Activated CD8-positive, alpha-beta memory T cell treated with anti-CD3 and anti-CD28 coated beads for 1 hour (primary cell): Measurements from ENCODE around the gene IRF1.

Source experiments
- DNase-seq, 2 donors: peaks; one replicate each; pipeline ENCODE4 v3.0.0-alpha.2; 2020; ENCODE audit warnings: low read depth in 1 of 2; ENCODE audit errors: extremely low read depth in 1 of 2

The IRF1 gene

GRCh38 chr5:132475987-132476875 lies 14.3 kb downstream of the IRF1 start:
- DNase-seq: no peak

- no peak for DNase-seq
Measured at GRCh38 chr5:132475497-132475882, 15.1 kb downstream of the IRF1 start.

- no peak for DNase-seq
Measured at GRCh38 chr5:132474881-132475496, 15.6 kb downstream of the IRF1 start.

DNA sequence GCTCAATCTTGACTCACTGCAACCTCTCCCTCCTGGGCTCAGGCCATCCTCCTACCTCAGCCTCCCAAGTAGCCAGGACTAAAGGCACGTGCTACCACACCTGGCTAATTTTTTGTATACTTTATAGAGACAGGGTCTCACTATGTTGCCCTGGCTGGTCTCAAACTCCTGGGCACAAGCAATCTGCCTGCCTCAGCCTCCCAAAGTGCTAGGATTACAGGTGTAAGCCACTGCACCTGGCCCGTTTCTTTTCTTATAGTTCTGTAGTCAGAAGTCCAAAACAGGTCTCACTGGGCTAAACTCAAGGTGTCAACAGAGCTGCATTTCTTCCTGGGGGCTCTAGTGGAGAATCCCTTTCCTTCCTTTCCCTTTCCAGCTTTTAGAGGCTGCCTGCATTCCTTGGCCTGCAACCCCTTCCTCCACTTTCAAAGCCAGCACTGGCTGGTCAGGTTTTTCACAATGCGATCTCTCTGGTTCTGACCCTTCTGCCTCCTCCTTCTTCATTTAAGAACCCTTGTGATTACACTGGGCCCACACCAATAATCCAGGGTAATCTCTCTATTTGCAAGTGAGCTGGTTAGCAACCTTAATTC lies 16.3 kb downstream of the IRF1 start:
- no peak for DNase-seq

DNA sequence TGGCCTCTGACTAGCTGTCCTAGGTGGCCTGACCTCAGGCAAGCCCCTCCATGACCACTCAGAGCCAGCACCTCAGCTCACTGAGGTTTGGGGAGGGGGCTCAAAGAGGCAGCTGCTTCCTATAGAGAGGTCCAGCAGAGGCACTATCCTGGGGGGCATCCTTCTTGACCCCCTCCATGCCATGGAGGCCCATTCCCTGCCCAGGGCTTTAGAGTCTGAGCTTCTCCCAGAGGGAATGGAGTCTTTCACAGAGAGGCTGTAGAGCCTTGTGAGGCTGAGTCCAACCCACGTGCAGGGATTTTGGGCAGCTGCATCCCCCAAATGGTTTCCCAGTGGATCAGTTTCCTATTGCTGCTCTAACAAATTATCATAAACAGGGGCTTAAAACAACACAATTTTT lies 16.9 kb downstream of the IRF1 start:
- no peak for DNase-seq

- peak; percentile 60 to 69 for DNase-seq
Measured at GRCh38 chr5:132473019-132473531, 17.5 kb downstream of the IRF1 start.

DNA sequence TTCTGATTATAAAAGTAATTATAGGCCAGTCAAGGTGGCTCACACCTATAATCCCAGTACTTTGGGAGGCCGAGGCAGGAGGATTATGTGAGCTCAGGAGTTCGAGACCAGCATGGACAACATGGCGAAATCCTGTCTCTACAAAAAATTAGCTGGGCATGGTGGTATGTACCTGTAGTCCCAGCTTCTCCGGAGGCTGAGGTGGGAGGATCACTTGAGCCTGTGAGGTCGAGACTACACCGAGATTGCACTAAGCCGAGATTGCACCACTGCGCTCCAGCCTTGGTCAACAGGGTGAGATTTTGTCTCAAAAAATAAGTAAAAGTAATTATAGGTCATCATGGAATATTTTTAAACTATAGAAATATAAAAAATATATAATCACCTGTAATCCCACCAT lies 18.1 kb downstream of the IRF1 start:
- no peak for DNase-seq

DNA sequence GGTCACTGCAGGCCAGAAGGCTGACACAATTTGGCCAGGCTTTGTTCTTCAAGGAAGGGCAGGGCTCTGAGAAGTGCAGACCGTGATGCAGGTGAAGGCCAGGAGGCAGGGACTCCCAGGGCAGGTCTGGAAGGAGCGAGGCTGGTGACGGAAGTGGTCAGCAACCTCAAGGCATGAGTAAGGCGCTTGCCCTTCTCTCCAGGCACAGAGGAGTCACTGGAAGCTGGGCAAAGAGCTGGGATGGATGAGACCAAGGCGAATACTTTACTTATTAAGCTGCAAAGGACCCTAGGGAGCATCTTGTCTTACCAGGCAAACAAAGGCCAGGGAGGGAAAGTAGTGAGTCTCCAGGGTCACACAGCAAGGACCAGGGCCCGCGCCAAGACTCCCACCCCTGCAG lies 18.6 kb downstream of the IRF1 start:
- DNase-seq: no peak

- no peak for DNase-seq
Measured at GRCh38 chr5:132471151-132471907, 19.2 kb downstream of the IRF1 start.

GRCh38 chr5:132470596-132470995 lies 20.0 kb downstream of the IRF1 start:
- no peak for DNase-seq

- DNase-seq: no peak
Measured at GRCh38 chr5:132470010-132470392, 20.6 kb downstream of the IRF1 start.

- no peak for DNase-seq
Measured at GRCh38 chr5:132469380-132470009, 21.1 kb downstream of the IRF1 start.

- no peak for DNase-seq
Measured at GRCh38 chr5:132468656-132469379, 21.8 kb downstream of the IRF1 start.

- DNase-seq: no peak
Measured at GRCh38 chr5:132467287-132467984, 23.1 kb downstream of the IRF1 start.

DNA sequence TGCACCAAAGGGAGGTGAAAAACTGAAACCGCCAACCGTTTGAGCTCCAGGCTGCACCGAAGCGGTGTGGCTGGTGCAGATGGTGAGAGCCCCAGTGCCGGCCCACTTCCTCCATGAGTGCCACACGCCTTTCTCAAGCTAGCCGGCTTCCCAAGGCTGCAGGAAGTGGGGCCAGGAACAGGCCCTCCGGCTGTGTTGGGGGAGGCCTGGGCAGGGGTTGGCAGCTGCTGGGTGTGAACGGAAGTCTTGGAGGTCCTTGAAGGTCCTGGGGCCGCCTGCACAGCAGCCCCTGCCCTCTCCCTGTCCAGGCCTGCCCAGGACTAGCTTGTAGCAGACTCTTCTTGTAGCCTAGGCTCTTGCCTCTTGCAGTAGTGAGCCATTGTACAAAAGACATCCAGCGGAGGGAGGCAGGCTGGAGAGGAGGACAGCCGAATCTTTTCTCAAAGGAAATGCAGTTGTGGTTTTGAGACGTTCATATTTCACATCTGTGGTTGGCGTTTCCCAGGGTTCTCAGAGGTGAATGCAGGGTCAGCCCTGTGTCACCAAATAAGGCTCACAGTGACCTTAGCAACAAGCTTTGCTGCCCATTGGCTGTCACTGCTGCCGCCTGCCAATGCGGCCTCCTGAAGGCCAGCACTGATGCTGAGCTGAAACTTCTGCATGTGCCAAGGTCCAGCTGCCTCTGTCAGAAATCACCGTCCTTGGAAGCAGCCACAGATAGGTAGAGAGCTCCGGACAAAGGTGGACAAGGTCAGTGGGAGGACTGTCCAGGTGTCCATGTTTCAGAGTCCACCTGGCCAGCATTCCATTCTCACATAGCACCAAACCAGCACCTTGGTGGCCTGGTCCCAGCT lies 23.9 kb downstream of the IRF1 start:
- peak; percentile 32 to 47 for DNase-seq

DNA sequence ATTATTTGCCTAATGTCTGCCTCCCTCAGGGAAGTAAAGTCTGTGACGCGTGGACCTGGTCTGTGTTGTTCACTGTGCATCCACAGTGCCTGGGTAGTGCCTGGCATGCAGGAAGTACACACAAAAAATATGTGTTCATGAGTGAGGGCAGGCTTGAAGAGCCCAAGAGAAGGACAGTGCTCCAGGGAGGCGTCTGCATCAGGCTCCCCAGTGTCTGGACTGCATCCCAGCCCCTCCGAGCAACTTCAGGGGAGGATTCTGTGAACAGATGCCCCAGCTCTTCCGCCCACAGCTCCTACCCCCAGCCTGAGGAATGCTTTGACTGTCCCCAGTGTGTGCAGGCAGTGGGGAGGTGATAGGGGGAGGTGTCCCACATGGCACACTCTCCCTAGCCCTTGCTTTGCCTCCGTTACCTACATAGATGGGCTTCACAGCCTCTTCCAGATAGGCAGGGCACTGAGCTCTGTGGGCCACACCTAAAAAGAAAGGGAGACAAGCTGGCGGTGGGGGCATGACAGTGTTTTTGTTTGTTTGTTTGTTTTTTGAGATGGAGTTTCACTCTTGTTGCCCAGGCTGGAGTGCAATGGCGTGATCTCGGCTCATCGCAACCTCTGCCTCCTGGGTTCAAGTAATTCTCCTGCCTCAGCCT lies 25.4 kb downstream of the IRF1 start:
- no peak for DNase-seq

GRCh38 chr5:132464156-132464939 lies 26.2 kb downstream of the IRF1 start:
- DNase-seq: no peak
